Measurements from ENCODE around the gene TMEM158. TPM values are rescaled to one million over a fixed set of nuclear protein-coding genes. Genes with fewer than 3 reads are reported as not detected.

TMEM158 gene
- total and polyA plus RNA-seq, 2 of the 8 experiments (the other 6 are each of a cell fraction or from before 2014, with no cell fraction given), result 6.8 to 30.3 TPM

- no peaks in the 10 kb centered on the region for H3K79me1 ChIP-seq (ENCODE audit: low read depth, low read length)
- no peak overlapping the region for H3K9ac ChIP-seq (replicated peaks in 1 of 4; ENCODE audit: extremely low read depth in 1 of 4, low read depth in 3 of 4, low read length in 3 of 4)
- no peak overlapping the region for H4K5ac ChIP-seq (ENCODE audit: insufficient read length, low read depth, low read length)
- FAIRE-seq, result no peak
- H3K4me2 ChIP-seq (ENCODE audit: insufficient read depth in 1 of 2, low read depth in 2 of 2, low read length in 2 of 2), result no peak overlapping the region
- no peak overlapping the region for H3K23ac ChIP-seq (ENCODE audit: insufficient read length)
- no peak overlapping the region for H3K27ac ChIP-seq (ENCODE audit: low read depth, low read length)
- no peak for DNase-seq (ENCODE audit: low read depth in 1 of 2, low spot score in 2 of 2)
- no peak overlapping the region for H2BK20ac ChIP-seq (ENCODE audit: low read length)
- H4K8ac ChIP-seq (ENCODE audit: extremely low read depth, insufficient read depth, low read length), result no peak overlapping the region
- no peak overlapping the region for H3K14ac ChIP-seq (ENCODE audit: insufficient read length)
- no peak overlapping the region for H2BK120ac ChIP-seq (replicated peaks; ENCODE audit: low read depth, low read length)
- ChIA-PET POLR2A (ENCODE audit: partially characterized antibody) (no interaction called here), CTCF (ENCODE audit: partially characterized antibody) (interaction anchor here (1.1 to 8.0 kb wide), 5 partner anchors 9 to 285 kb away, joined by 3 to 62 read pairs (median 5); no protein-coding TSS in a partner anchor)
- H3K23me2 ChIP-seq (ENCODE audit: low read depth, low read length), result no peaks in the 10 kb centered on the region
- H3K36me3 ChIP-seq (ENCODE audit: control insufficient read depth in 2 of 4, insufficient read depth in 4 of 4, low read length in 3 of 4), result no peaks in the 10 kb centered on the region
- no peaks in the 10 kb centered on the region for H3K27me3 ChIP-seq (replicated peaks in 1 of 4; ENCODE audit: control insufficient read depth in 3 of 4, extremely low read depth in 1 of 4, insufficient read depth in 3 of 4, low read length in 3 of 4)
- no peak overlapping the region for H2BK5ac ChIP-seq (ENCODE audit: low read depth, low read length)
- no peak overlapping the region for H4K91ac ChIP-seq (replicated peaks; ENCODE audit: insufficient read length, low read length)
- no peak overlapping the region for H2AFZ ChIP-seq (ENCODE audit: low read length)
- no peak overlapping the region for H3K18ac ChIP-seq (ENCODE audit: extremely low read depth, low read length)
- H3K79me2 ChIP-seq (ENCODE audit: control insufficient read depth in 1 of 2, insufficient read depth in 2 of 2, low read length in 2 of 2), result no peaks in the 10 kb centered on the region
- no peak overlapping the region for H2BK15ac ChIP-seq (ENCODE audit: low read length)
- H2AK5ac ChIP-seq (ENCODE audit: low read depth, low read length), result no peak overlapping the region
- H3K4me3 ChIP-seq (ENCODE audit: extremely low read depth in 1 of 4, insufficient read depth in 2 of 4, low read depth in 3 of 4, low read length in 4 of 4), result no peak overlapping the region
- H3K9me3 ChIP-seq (ENCODE audit: insufficient read depth in 2 of 2, low read depth in 1 of 2, low read length in 1 of 2), result no peaks in the 10 kb centered on the region
- no peak overlapping the region for H3K56ac ChIP-seq (replicated peaks; ENCODE audit: insufficient read length, low read depth, low read length)
- no peak overlapping the region for H3K4ac ChIP-seq (replicated peaks; ENCODE audit: insufficient read length, low read depth, low read length)
- H3K4me1 ChIP-seq (replicated peaks in 1 of 4; ENCODE audit: control insufficient read depth in 3 of 4, insufficient read depth in 4 of 4, low read length in 3 of 4), result peaks cover 0 to 5% (median 0%) of the 10 kb centered on the region in 4 experiments; a peak in 1 of 7 replicates
- 78% methylated on average over 10 of the region's 10 CpGs; no CpG with 5 or more reads in 1 of the 2 experiments for WGBS, 2 experiments (ENCODE audit: extremely low coverage in 1 of 2, insufficient coverage in 1 of 2, insufficient read length in 1 of 2, insufficient replicate concordance in 2 of 2, low coverage in 1 of 2, low lambda C conversion rate in 2 of 2, missing lambda C conversion rate in 1 of 2)
- no peaks in the 10 kb centered on the region for H4K20me1 ChIP-seq (replicated peaks in 1 of 2; ENCODE audit: control insufficient read depth in 1 of 2, insufficient read depth in 2 of 2, low read length in 2 of 2)
- H2BK12ac ChIP-seq (ENCODE audit: low read depth, low read length), result no peak overlapping the region
- no peak for TF ChIP-seq RBBP5 (IDR thresholded peaks at IDR 0.05; ENCODE audit: borderline replicate concordance, low read depth, low read length)
- TF ChIP-seq NRF1 (IDR thresholded peaks at IDR 0.05; ENCODE audit: low read depth, low read length), result no peak
- no peak for TF ChIP-seq TBP (IDR thresholded peaks at IDR 0.05; ENCODE audit: low read depth, low read length)
- TF ChIP-seq USF2 (IDR thresholded peaks at IDR 0.05; ENCODE audit: low read length), result no peak
- TF ChIP-seq CBX8 (IDR thresholded peaks at IDR 0.05; ENCODE audit: borderline replicate concordance, low read depth, low read length), result no peak
- TF ChIP-seq GABPA (IDR thresholded peaks at IDR 0.05; ENCODE audit: borderline replicate concordance, insufficient read depth, low read length), result no peak
- TF ChIP-seq MAX (IDR thresholded peaks at IDR 0.05), result no peak
- no peak for TF ChIP-seq SIX5 (IDR thresholded peaks at IDR 0.05; ENCODE audit: low read depth, low read length)
- TF ChIP-seq GTF2F1 (IDR thresholded peaks at IDR 0.05; ENCODE audit: borderline replicate concordance, low read depth, low read length), result no peak
- TF ChIP-seq RAD21 (IDR thresholded peaks at IDR 0.05 in 1 of 2, conservative IDR thresholded peaks at IDR 0.05 in 1 of 2; ENCODE audit: low read depth in 2 of 2, low read length in 2 of 2), result no peak
- no peak for TF ChIP-seq BCL11A (IDR thresholded peaks at IDR 0.05; ENCODE audit: low read depth in 2 of 2, low read length in 2 of 2)
Observed at GRCh38 chr3:45214061-45214680, 11.9 kb downstream of the TMEM158 start.

Data from H1 (cell line).